ENCODE measurements around the gene RAP2A.

The RAP2A gene

GRCh38 chr13:97512732-97513131, 78.8 kb downstream of the RAP2A start:
- Histone ChIP-seq H3K27me3 (ENCODE audit: control insufficient read depth, insufficient read depth, low read length) (no peaks in the 10 kb centered on the region), H3K4me3 (ENCODE audit: low read length) (no peak overlapping the region), H3K36me3 (ENCODE audit: control insufficient read depth, insufficient read depth, low read length) (no peaks in the 10 kb centered on the region), H3K9me3 (ENCODE audit: control insufficient read depth, low read length) (no peaks in the 10 kb centered on the region), H3K4me1 (ENCODE audit: control insufficient read depth, insufficient read depth, low read length) (no peaks in the 10 kb centered on the region), H3K9ac (ENCODE audit: low read length) (no peak overlapping the region)

- no peak overlapping the region for H3K4me3 ChIP-seq (ENCODE audit: low read length)
- no peak overlapping the region for H3K9ac ChIP-seq (ENCODE audit: low read length)
- no peaks in the 10 kb centered on the region for H3K4me1 ChIP-seq (ENCODE audit: control insufficient read depth, insufficient read depth, low read length)
- no peaks in the 10 kb centered on the region for H3K9me3 ChIP-seq (ENCODE audit: control insufficient read depth, low read length)
- H3K36me3 ChIP-seq (ENCODE audit: control insufficient read depth, insufficient read depth, low read length): no peaks in the 10 kb centered on the region
- no peaks in the 10 kb centered on the region for H3K27me3 ChIP-seq (ENCODE audit: control insufficient read depth, insufficient read depth, low read length)
These were observed 81.7 kb downstream of the RAP2A start for GRCh38 chr13:97515643-97516042.

- no peaks in the 10 kb centered on the region for H3K36me3 ChIP-seq (ENCODE audit: control insufficient read depth, insufficient read depth, low read length)
- H3K4me3 ChIP-seq (ENCODE audit: low read length): no peak overlapping the region
- H3K9me3 ChIP-seq (ENCODE audit: control insufficient read depth, low read length): no peaks in the 10 kb centered on the region
- H3K4me1 ChIP-seq (ENCODE audit: control insufficient read depth, insufficient read depth, low read length): no peaks in the 10 kb centered on the region
- no peaks in the 10 kb centered on the region for H3K27me3 ChIP-seq (ENCODE audit: control insufficient read depth, insufficient read depth, low read length)
- no peak overlapping the region for H3K9ac ChIP-seq (ENCODE audit: low read length)
These were observed 84.0 kb downstream of the RAP2A start for GRCh38 chr13:97517967-97518366.
